Measurements from ENCODE around the gene ZNF783.

ZNF783 gene

GRCh38 chr7:149283321-149283720 is 21.3 kb downstream of the ZNF783 start:
- no peak for DNase-seq

- DNase-seq: no peak
Observed at GRCh38 chr7:149284343-149284742, 22.3 kb downstream of the ZNF783 start.

GRCh38 chr7:149284850-149285585 is 23.0 kb downstream of the ZNF783 start:
- DNase-seq: peak; percentile 31

GRCh38 chr7:149285603-149286002 is 23.6 kb downstream of the ZNF783 start:
- no peak for DNase-seq

- DNase-seq: no peak
Observed at GRCh38 chr7:149286811-149287400, 24.9 kb downstream of the ZNF783 start.

- no peak for DNase-seq
Observed at GRCh38 chr7:149287622-149288021, 25.6 kb downstream of the ZNF783 start.

- DNase-seq: no peak
Observed at GRCh38 chr7:149289262-149289661, 27.3 kb downstream of the ZNF783 start.

- no peak for DNase-seq
Observed at GRCh38 chr7:149289856-149290255, 27.9 kb downstream of the ZNF783 start.

- DNase-seq: no peak
Observed at GRCh38 chr7:149291036-149291780, 29.2 kb downstream of the ZNF783 start.

GRCh38 chr7:149291781-149292461 is 29.9 kb downstream of the ZNF783 start:
- no peak for DNase-seq

- no peak for DNase-seq
Observed at GRCh38 chr7:149292462-149292823, 30.4 kb downstream of the ZNF783 start.

- no peak for DNase-seq
Observed at GRCh38 chr7:149293338-149293737, 31.3 kb downstream of the ZNF783 start.

- DNase-seq: no peak
Observed at GRCh38 chr7:149293946-149294633, 32.1 kb downstream of the ZNF783 start.

GRCh38 chr7:149294634-149295480 is 32.9 kb downstream of the ZNF783 start:
- no peak for DNase-seq

- DNase-seq: no peak
Observed at GRCh38 chr7:149295481-149295850, 33.5 kb downstream of the ZNF783 start.

- DNase-seq: peak; percentile 60
Observed at GRCh38 chr7:149296368-149296767, 34.4 kb downstream of the ZNF783 start.

- no peak for DNase-seq
Observed at GRCh38 chr7:149297034-149297755, 35.2 kb downstream of the ZNF783 start.

- no peak for DNase-seq
Observed at GRCh38 chr7:149300620-149301285, 38.8 kb downstream of the ZNF783 start.

GRCh38 chr7:149302222-149302621 is 40.2 kb downstream of the ZNF783 start:
- DNase-seq: no peak

GRCh38 chr7:149302865-149303264 is 40.9 kb downstream of the ZNF783 start:
- DNase-seq: no peak

- no peak for DNase-seq
Observed at GRCh38 chr7:149304006-149304405, 42.0 kb downstream of the ZNF783 start.
